Measurements from ENCODE around the gene TBX5.

Gene TBX5

GRCh38 chr12:114430306-114430705 lies 24.4 kb upstream of the TBX5 start:
- DNase-seq = no peak

GRCh38 chr12:114425031-114425626 lies 19.2 kb upstream of the TBX5 start:
- no peak for DNase-seq

GRCh38 chr12:114420944-114421335 lies 15.0 kb upstream of the TBX5 start:
- DNase-seq = no peak

- DNase-seq = no peak
Observed at GRCh38 chr12:114420182-114420943, 14.4 kb upstream of the TBX5 start.

GRCh38 chr12:114416028-114416427 lies 10.1 kb upstream of the TBX5 start:
- no peak for DNase-seq

GRCh38 chr12:114415525-114415868 lies 9.6 kb upstream of the TBX5 start:
- DNase-seq = no peak

GRCh38 chr12:114414866-114415524 lies 9.1 kb upstream of the TBX5 start:
- no peak for DNase-seq

- no peak for DNase-seq
Observed at GRCh38 chr12:114414031-114414865, 8.3 kb upstream of the TBX5 start.

- DNase-seq = no peak
Observed at GRCh38 chr12:114412825-114413749, 7.1 kb upstream of the TBX5 start.

- DNase-seq = no peak
Observed at GRCh38 chr12:114412307-114412706, 6.4 kb upstream of the TBX5 start.

GRCh38 chr12:114411071-114411837 lies 5.3 kb upstream of the TBX5 start:
- DNase-seq = no peak

- DNase-seq = no peak
Observed at GRCh38 chr12:114409852-114410600, 4.1 kb upstream of the TBX5 start.

GRCh38 chr12:114408886-114409851 lies 3.2 kb upstream of the TBX5 start:
- DNase-seq = no peak

- no peak for DNase-seq
Observed at GRCh38 chr12:114408471-114408885, 2.5 kb upstream of the TBX5 start.

- no peak for DNase-seq
Observed at GRCh38 chr12:114407842-114408411, 2.0 kb upstream of the TBX5 start.

- DNase-seq = no peak
Observed at GRCh38 chr12:114406984-114407841, 1.3 kb upstream of the TBX5 start.

GRCh38 chr12:114406316-114406983 lies 506 bp upstream of the TBX5 start:
- no peak for DNase-seq
